ENCODE results near the gene PRRX2.

- TF ChIP-seq FOS (IDR thresholded peaks at IDR 0.05; ENCODE audit: extremely low read depth, insufficient read length) (no peak), E2F4 (CRISPR knock-in tag; IDR thresholded peaks at IDR 0.05; ENCODE audit: low read depth) (no peak), RFX5 (IDR thresholded peaks at IDR 0.05; ENCODE audit: low read depth, low read length) (no peak)
These were observed 35.6 kb downstream of the PRRX2 start for GRCh38 chr9:129701054-129701453.

Data from K562 (cell line).